Measurements from ENCODE around the gene ARPP21.
"Not testable (repeated sequence)": the region's sequence is repeated elsewhere in the genome, so short reads cannot be mapped to it uniquely, and the experiment has no call there.

The ARPP21 gene

DNA sequence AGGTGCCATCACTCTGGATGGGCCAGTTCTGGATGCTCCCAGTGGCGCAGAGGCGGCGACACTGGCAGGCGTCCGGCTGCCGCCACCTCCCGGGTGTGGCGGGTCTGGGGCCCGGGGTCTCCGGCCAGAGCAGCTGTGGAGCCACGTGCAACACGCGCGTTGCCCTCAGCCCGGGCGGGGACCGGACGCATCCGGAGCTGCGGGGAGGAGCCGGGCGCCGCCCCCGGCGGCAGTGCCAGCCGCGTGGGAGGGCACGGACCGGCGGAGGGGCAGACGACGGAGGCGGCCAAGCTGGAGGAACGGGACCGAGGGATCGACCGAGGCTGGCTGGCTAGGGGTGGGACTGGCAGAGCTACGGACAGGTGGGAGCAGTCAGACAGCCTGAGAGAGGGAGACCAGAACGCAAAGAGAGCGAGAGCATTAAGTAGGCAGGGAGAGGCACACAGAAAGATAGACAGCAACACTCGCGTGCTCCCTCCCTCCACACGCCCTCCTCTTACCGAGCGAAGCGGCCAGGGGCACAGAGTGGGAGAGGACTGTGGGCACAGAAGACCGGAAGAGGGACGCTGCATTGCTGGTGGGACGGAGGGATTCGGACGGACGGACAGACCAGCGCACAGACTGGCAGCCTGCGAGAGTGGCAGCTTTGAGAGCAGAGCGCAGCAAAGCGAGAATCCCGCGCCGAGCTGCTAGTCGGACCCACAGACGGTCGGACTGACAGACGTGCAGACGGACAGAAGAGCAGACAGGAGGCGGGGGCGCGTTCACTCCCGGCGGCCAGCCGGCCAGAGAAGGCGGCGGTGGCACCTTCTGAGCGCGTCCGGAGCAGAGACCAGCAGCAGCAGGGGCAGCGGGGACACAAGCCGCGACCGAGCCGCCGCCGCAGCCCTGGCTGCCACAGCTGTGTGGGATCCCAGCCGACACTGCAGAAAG is at the start of gene ARPP21:
Gene ARPP21 (plus strand): TSS at position 272 of the 933 bp plus-strand sequence. CDS start 42,227 bp downstream, outside the sequence.
- no peak for DNase-seq

DNA sequence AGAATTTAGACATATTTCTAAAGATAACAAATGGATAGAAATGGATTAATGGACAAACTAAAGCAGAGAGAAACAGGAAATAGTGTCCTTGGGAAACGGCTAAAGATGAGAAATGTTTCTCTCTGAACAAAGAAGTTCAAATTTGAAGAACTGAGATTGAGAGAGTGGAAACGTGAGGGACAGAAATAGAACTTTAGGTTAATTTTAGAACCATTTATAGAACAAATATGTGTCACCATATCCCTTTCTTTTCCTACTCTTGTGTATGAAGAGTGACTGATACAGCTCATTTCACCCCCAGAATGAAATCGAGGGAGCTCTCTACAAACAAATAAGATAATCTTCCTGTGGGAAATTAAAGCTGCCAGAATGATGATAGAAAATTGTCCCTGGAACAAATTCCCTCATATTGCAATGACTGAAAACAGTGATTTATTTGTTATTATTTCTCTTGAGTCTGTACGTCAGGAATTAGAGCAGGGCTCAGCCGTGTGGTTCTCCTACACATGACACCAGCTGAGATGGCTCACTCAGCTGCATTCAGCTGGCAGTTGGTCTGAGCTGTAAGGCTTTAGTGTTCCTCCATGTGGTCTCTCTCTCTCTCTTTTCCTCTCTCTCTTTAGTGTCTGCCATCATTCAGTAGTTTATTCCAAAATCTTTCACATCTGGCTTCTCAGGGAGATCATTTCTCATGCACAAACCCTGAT is 46.6 kb upstream of the ARPP21 start:
- DNase-seq, result no peak

DNA sequence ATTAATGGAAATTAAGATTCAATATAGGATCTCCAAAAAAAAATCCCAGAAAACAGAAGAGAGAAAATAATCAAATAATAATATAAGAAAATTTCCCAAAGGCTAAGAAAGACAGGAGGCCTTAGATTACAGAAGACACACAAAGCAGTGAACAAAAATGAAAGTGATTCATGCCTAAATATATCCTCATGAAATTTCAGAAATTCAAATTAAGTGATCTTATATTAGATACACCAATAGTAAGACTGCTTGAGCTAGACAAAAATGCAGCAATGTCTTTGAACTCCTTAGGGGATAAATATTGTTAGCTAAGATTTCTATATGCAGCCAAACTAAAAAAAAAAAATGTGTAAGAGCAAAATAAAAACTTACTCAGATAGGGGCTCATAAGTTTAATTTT is 44.6 kb upstream of the ARPP21 start:
- DNase-seq, result no peak

DNA sequence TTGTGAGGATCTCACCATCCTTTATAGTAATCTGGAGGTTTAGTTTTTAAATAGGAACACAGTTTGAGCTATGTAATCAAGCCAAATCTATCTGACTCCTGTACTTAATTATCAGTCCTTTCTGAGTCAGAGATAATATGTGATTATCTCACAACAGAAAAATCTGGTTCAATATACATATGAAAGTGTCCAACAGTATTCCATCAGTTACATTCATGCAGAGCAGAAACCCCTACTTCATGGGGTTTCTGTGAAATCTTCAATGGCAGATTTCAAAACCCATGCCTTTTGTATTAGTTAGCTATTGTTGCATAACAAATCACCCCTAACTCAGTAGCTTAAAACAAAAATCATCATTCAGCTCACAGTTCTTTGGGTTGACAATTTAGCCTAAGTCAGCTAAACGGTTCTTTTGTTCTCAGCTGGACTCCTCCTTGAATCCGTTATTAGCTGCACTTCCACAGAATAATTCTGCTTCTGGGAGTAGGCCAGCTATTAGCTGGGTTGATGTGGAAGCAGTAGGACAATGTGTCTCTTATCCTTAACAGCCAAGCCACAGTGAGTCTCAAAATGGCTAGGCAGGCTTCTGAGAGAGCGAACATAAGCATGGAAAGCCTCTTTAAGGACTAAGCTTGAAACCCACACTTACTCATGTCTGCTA is 42.9 kb upstream of the ARPP21 start:
- DNase-seq, result no peak

DNA sequence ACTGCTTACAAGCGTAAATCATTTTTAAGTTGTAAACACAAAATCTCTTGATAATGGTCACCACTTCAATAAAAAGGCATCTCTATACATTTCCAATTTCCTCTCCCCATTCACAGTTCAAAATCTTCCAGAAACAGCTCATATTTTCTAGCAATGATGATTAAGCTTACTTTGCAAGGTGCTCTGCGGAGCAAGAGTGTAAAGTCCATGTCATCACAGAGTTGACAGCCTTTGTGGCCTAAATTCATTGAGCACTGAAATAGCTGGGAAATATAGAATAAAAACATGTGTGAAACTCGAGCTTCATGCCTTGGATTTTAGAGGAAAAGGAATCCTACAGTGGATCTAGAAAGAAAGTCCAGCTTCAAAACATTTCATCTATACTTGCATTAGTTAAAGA is 41.8 kb upstream of the ARPP21 start:
- no peak for DNase-seq

DNA sequence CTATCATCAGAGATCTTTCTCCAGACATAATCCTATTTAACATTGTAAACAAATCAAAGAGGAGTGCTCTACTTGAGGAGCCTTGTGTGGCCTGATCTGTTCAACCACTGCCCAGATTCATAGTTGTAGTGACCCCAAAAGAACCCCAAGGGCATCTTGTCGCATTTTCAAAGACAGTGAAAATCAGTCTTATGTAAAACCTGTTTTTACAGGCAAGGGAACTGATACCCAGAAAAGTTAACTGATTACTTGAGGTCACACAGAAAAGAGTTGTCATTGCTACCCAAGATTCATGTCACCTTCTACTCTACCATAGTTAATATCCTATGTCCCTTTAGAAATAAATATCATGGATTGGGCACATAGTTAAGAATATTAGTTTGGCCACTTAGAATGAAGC is 40.5 kb upstream of the ARPP21 start:
- DNase-seq, result no peak

DNA sequence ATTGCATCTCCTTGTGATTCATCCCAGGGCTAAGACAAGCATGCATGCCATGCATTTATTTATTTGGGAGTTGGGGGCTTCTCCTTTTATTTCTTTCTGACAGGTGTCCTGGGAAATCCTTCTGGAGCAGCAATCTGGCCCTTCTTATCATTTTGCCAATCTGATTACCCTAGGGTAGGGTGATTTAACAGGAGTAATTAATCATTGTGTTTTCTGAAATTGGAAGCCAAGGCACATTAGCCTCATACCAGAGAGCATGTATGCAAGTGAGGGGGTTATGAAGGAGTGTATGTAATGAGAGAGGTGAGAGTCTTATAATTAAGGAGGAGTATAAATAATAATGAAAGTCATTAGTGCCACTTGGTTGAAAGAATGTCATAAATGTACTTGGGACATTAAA is 37.4 kb upstream of the ARPP21 start:
- DNase-seq, result no peak

DNA sequence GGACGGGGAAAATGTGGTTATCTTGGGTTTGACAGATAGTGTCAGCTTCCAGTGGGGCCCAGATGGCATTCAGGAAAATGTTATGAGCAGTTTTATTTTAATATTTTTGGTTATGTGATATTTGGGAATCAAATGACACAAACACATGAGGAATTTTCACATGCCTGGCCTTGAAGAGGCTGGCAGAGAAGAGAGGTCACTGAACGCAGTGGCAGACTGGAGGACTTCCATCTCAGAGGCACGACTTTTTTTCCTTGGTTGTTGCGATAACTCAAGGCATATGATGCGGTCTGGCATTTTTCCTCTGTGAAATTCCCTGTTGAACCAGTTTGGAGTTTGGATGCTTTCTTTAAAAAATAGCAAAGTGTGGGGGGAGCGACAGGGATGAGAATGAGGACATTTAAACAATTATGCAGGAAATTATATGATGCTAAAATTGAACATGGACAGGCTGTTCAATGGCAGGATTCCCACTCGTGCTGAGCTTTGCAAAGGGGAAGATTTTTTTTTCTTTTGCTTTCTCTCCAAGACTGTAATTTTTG is 36.9 kb upstream of the ARPP21 start:
- no peak for DNase-seq

DNA sequence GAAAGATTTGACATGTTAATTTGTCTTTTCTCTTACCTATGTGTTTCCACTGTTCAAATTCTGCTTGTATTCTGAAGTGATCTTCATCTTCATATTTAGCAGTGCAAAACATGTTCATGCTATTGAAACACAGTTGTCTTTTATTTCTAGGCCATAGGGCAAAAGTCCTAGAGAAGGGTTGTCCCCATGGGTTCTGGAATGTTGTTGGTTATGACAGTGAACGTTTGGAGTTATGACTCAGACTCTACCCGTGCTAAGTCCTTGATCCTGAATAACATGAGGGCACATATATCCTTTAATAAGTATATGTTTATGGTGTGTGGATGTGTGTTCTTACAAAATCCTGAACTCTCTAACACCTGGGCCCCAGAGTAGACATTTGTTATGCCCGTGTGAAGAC is 23.0 kb upstream of the ARPP21 start:
- no peak for DNase-seq

DNA sequence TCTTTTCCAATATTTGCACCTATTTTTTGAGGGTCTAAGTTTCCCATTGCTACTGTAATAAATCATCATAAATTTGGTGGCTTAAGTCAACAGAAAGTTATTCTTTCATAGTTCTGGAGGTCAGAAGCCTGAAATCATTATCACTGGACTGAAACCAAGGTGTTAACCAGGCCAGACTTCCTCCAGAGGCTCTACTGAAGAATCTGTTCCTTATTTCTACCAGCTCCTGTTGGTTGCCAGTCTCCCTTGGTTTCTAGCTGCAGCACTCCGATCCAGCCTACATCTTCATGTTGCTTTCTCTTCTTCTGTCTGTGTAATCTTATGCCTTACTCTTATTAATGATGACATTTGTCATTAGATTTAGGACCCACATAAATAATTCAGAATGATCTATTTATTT is 22.0 kb upstream of the ARPP21 start:
- no peak for DNase-seq

DNA sequence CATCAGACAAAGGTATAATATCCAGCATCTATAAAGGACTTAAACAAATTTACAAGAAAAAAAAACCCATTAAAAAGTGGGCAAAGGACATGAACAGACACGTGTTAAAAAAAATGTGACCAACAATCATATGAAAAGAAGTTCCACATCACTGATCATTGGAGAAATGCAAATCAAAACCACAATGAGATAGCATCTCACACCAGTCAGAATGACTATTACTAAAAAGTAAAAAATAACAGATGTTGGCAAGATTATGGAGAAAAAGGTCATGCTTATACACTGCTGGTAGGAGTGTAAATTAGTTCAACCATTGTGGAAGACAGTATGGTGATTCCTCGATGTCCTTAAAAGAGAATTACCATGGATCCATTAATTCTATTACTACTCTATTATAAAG is 19.1 kb upstream of the ARPP21 start:
- not testable (repeated sequence) for DNase-seq

DNA sequence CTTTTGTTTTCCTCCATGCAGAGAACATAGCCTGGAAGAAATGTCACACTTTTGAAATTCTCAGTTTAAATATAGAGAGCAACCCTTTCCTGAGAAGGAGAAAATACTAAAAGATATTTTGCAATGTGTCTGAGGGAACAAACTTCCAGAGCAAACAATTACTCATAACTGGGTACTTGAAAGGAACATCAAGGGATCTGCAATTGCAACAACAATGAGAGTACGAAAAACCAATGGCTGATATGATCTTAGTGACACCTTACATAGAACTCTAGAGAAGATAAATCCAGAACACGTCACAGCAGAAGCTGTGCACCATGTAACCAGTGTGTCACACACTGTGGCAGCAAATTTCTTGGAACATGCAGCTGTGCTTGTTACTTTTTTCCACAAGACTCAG is 14.6 kb upstream of the ARPP21 start:
- DNase-seq, result no peak

DNA sequence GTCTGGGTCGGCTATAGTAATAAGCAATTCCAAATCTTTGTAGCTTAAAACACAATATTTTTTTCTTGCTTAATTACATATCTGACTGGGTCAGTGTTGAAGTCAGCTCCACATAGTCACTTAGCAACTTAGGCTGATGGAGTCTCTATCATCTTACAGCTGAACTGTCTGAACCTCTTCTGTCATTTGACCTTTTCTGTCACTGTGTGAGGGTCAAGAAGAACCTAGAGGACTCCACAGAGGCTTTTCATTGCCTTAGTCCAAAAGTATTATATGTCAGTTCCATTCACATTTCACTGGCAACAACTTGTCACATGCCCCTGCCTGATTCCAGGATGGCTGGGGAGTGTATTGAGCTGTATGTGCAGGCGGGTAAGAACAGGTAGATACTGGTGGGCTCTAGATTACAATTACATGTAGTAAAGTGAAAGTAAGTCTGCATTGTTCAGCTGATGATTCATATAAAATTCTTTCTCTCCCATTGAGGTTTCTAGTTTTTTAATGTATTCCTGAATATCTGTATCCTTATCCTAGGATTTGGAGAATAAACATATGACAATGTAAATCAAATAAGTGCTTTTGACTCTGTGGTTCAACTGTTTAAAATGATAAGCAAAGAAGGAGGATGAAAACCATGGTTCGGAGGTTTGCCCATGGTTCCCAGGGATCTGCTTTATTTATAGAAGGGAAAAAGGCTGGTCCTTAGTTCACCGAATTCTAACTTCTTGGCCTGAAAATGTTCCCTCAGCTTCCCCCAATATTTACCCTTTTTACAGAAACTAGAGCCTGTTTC is 5.8 kb upstream of the ARPP21 start:
- no peak for DNase-seq

DNA sequence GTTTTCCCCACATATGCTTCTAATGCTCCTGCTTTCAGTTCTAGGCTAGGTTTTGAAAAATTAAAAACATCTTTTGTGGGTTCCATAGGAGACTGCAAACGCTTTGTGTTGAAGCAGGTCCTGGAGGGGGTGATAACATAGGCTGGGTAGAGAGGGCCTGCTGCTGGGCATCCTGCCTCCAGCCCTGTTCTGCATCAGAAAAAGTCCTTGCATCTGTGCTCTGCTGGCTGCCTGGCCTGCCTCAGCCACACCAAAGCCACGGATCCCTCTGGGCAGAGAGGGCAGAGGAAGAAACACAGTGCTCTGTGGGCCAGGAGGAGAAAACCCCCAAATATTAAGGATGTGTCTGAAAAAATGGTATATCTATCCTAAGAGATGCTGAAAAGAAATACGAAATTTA is 3.9 kb upstream of the ARPP21 start:
- DNase-seq, result no peak

DNA sequence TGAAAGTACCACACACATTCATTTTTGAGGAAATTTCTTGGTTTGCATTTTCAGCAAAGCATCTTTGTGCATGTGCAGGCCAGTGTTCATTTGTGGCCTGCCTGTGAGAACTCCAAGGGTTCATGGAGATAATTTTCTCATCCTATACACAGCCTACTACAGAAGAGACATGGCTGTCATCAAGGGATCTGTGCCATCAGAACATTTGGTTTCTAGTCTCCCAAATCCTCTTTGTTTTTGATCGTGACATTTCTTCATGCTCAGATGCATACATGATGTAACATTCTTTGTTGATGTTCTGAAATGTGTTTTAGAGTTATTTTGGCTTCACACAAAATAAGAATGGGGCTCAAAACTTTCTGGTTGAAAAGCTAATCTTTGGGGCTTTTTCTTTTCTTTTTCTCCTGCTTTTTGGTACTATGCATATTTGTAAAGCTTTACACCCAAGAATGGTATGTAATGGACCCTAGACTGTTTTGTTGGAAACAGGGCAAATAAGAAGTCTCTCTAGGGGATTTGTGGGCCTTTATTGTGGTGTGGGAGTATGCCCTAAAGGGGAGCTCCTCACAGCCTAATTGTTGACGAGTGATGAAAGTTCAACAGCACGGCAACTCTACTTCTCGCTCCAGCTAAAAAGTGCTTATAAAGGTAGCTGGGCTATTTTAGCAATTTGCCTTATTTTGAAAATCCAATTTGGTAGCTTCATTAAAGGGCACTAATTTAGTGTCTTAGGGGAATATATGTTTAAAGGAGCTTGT is 3.2 kb upstream of the ARPP21 start:
- no peak for DNase-seq

DNA sequence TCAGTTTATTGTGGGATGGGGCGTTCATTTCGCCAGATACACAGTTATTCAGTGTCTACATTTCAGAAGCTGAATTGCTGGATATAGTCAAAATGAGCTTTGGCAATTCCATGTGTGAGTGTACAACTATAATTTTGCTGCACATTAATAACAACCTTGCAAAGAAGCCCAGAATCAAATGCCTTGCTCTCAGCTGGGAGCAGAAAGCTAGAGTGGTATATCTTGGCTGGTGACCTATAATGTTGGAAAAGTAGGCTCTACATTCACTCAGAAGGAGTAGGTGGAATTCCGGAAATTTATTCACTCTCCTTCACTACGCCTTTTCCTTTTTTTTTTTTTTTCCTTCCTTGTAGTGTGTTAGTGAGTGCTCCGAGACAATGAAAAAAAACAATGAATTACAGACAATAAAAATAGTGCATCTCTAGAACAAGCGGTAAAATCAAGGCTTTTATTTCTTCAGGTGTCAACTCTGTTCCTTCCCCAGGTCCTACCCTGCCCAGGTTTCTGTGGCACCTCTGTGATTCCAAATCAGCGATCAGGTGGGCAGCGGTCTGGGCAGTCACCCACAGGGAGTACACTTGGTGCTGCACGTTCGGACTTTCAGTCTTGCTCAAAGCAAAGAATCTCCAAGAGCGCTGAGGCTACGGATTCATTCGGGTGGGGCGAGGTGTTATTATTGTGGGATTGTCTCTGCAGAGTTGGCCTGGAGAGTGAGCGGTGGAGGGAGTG is 910 bp upstream of the ARPP21 start:
- no peak for DNase-seq

DNA sequence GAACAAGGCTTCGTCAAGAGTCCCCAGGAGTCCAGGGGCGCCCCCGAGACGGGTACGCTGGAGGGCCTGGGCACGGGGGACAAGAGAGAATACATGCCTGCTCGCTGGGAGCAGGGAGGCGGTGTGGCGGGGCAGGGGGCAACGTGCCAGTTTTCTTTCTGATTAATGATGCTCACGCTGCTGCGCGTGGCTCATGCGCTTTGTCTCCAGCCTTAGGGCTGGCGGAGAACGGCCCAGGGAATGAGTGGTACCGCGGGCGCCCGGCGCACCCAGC is 408 bp upstream of the ARPP21 start:
- DNase-seq, result no peak

DNA sequence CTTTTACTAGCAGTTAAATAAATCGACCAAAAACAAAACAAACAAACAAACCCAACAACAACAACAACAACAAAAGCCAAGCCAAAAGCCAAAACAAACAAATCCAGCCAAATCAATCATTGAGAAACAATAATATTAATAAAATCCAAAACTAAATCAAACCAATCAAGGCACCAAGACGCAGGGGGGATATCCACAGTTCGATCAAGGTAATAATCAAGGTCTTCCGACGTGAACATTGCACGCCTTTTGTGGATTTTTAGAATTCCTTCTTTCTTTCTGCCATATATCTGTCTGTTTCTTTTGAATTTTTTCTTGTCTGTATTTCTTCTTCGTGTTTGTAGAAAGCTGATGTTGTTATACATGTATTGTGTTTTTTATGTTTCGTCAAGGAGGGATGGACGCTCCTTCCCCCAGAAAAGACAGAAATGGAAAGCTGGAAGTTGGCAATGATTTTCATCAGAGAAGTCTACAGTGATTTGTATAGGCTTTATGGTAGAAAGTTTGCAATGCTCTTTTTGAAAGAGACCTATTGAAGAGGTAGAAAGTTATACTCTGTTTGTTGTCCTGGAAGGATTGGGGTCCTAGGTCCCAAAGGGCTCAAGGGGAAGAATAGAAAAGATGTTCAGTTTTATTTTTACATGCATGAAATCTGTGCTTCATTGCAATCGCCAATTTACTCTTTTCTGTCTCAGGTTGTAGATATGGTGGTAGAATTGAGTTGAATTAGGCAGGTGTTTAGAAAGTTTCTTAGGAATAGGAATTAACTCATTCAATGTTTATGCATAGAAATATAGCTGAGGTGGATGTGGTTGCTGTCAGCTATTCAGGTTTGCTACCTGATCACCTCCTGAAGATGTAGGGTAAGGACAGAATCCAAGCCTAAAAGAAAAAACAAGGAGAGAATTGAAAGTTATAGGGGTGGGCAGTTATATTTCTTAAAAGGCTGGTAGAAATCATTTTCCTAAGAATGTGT is 1.2 kb downstream of the ARPP21 start:
- no peak for DNase-seq

DNA sequence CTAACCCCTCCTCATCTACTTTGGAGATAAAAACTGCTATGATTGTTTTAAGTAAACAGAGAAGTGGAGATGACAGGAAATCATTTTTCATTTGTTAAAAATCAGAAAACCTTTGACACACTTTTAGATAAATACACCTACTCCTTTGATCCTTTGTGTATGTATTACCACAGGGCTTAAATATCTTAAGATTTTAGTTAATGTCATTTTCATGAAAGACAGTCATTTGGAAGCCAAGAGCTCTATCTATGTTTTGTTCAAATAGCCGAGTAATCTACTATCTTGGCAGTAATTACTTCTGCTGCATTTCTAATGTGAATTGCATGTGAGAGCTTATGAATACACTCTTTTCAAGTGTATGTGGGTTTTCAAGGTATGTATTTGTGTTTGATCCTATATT is 2.0 kb downstream of the ARPP21 start:
- no peak for DNase-seq

DNA sequence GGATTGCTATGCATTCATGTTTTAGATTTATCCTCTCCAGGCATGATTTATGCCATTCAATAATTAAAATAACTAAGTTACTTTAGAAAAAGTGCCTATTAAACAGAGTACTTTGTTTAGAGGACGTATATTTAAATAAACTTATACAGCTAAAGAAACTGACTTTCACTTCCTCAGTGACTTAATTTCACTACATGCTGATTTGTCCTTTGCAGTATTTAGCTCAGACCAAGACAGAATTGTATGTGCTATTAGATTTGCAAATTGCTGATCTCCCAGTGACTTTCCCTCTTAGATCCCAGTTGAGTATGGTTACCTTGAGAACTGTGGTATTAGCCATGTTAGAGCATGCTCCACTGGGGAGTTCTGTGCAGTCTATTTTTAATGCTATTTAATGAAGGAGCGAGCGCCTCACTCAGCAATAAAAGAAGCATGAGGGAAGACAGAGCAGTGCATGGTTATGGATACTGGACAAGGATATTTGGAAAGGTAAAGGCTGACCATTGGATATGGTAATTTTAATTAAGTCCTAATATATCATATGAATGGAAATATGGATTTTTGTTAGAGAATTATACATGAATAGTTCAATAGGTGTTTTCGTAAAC is 2.7 kb downstream of the ARPP21 start:
- DNase-seq, result no peak

Data from NCI-H1694 (cell line).